ENCODE measurements around the gene CPT1A.

The CPT1A gene

DNA sequence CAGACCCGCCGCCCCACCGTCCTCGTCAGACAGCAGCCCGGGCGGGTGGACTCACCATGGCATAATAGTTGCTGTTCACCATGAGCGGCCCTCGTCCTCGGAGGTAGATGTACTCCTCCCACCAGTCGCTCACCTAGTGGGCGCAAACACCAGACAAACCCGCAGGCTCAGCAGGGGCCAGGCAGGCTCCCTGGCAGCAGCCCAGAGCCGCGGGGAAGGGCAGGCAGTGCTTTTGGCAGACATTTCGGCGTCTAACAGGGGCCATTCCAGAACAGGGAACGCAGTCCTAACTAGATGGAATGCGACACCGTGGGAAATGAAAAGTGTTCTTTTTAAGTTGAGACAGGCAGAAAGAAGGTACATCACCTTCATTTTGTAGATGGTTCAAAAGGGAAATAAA lies 44.9 kb downstream of the CPT1A start:
- peak; percentile 12 for DNase-seq (ENCODE audit: low spot score)

DNA sequence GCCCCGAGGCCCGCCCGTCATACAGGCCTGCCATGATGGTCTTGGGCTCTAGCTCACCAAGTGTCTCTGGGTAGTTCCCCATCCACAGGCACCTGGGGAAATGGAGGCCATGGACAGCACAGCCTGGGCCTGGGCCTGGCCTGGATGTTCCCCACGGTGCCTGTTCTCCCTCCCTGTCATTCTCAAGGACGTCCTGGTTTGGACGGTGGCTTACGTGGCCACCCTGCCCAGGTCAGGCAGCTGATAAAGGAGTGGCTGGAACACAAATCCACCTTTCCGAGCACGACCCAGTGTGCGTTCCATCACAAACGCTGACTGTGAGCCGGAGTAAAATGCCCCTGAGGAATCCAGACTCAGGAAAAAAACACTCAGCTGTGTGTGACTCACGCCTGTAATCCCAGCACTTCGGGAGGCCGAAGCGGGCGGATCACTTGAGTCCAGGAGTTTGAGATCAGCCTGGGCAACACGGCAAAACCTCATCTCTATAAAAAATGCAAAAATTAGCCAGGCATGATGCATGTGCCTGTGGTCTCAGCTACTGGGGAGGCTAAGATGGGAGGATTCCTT lies 49.2 kb downstream of the CPT1A start:
- no peak for DNase-seq (ENCODE audit: low spot score)

DNA sequence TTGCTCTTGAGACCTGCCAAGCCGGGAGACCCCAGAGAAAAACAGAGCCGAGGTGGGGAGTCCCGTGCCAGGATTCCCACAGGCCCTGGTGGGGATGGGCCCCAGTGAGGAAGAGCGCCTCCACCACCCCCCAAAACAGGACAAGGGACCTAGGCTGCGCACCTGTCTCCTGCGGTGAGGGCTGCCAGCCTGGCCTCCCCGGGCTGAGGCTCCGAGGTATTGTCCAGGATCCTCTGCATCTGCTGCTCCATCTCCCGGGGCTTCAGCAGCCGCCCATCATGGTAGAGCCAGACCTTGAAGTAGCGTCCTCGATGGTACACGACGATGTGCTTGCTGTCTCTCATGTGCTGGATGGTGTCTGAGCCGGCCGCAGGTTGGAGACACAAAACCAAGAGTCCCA lies 57.1 kb downstream of the CPT1A start:
- no peak for DNase-seq (ENCODE audit: low spot score)

DNA sequence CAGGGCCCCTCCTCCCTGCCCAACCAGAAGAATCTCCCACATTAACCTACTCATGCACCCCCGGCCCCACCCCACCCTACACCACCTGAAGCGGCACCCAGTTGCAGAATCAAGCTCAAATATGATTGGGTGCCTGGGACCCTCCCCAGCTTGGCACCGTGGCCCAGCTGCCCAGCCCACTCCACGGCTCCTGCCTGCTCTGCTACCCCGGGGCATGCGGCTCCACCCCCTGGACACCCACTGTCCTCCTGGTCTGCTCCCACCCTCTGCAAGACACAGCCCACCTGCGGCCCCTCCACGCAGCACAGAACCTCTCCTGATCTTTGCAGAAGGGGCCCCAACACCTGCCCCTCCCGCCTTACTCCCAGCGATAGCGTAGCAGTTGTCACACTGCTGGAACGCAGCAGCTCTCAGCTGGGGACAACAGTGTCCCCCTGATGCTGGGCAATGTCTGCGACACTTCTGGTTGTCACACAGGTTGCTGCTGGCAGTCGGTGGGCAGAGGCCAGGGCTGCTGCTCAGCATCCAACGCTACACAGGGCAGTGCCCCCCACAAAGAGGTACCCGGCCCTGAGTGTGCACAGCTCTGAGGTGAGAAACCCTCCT lies 58.4 kb downstream of the CPT1A start:
- DNase-seq (ENCODE audit: low spot score), result no peak

DNA sequence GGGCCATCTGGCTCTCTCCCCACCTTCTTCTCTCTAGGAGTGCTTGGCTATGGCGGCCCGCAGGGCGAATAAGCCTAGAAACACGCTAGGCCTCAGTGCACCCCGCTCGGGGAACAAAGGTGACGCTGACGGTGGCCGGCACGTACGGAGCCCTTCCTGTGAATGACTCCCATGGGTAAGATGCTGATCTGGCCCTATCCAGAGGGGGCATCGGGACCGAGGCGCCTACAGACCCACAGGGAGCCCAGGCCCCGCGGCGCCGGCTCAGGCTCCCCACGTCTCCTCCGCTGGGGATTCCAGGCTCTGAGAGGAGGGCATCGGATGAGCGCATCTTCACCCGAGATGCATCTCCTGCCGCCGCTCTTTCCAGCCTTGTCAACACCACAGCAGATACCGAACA lies 59.0 kb downstream of the CPT1A start:
- DNase-seq (ENCODE audit: low spot score), result no peak

DNA sequence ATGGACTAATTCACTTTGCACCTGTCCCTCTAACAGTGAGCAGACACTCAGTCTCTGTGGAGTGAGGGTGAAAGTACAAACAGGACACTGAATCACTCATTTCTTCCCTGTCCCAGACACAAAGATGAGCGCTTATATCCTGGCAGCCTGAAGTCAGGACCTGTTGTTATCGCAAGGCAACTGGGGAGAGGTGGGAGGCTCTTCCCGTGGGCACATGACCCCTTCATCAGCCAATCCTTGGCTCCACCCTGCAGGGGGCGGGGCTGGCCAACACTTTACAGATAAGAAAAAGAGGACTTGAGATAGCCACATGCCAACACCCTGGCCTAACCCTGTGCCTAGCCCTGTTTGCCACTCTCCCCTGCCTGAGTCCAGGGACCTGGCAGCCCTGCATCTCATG lies 60.9 kb downstream of the CPT1A start:
- DNase-seq (ENCODE audit: low spot score), result no peak

DNA sequence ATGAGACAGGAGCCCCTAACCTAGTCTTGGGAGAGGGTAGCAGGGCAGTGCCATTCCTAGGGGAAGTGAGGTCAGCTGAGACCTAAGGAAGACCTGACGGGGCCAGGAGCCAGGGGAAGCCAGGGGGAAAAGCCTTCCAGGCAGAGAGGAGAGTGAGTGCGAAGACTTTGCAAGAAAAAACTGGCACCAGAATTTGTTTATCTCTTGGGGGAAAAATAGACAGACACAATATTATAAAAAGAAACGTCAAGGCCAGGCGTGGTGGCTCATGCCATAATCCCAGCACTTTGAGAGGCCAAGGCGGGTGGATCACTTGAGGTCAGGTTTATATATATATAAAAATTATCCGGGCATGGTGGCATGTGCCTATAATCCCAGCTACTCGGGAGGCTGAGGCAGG lies 63.5 kb downstream of the CPT1A start:
- no peak for DNase-seq (ENCODE audit: low spot score)

DNA sequence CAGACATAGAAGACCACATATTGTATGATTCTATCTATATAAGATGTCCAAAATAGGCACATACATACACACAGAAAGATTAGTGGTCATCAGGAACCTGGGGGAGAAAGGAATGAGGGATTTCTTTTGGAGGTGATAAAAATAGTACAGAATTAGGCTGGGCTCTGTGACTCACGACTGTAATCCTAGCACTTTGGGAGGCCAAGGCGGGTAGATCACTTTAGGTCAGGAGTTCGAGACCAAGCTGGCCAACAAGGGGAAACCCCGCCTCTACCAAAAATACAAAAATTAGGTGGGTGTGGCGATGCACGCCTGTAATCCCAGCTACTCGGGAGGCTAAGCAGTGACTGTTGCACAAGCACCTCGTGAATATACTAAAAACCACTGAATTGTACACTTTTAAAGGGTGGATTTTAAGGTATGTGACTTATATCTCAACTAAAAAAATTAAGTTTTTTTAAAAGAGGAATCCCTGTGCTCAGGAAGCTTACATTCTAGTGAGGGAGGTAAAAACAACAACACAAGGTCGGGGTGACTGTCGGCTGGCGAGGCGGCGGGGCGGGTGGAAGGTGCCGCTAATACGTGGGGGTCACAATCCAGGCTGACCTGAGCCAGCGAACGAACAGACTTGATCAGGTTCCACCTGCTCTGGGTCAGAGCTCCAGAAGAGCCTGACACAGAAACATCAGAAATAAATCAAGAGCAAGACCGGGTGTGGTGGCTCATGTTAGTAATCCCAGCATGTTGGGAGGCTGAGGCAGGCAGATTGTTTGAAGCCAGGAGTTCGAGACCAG lies 65.1 kb downstream of the CPT1A start:
- no peak for DNase-seq (ENCODE audit: low spot score)

DNA sequence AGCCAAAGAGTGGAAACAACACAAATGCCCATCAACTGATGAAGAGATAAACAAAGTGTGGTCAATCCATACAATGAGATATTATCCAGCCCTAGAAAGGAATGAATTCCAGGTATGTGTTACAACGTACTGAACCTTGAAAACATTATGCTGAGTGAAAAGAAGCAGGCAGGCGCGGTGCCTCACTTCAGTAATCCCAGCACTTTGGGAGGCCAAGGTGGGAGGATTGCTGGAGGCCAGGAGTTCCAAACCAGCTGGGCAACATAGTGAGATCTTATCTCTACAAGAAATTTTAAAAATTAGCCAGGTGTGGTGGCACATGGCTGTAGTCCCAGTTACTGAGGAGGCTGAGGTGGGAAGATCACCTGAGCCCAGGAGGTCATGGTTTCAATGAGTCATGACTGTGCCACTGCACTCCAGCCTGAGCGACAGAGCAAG lies 65.7 kb downstream of the CPT1A start:
- DNase-seq (ENCODE audit: low spot score), result no peak

DNA sequence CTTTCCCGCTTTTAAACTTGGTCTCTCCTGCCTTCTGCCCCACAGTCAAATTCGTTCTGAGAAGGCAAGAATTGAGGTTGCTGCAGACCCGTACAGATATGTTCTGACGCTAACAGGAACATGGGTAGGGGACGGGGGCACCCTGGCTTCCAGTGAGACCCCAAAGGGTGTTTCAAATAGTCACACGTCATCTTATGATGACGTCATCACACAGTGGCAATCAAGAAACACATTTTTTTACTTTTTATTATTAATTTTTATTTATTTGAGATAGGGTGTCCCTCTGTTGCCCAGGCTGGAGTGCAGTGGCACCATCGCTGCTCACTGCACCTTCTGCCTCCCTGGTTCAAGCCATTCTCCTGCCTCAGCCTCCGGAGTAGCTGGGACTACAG lies 67.5 kb downstream of the CPT1A start:
- DNase-seq (ENCODE audit: low spot score), result no peak

DNA sequence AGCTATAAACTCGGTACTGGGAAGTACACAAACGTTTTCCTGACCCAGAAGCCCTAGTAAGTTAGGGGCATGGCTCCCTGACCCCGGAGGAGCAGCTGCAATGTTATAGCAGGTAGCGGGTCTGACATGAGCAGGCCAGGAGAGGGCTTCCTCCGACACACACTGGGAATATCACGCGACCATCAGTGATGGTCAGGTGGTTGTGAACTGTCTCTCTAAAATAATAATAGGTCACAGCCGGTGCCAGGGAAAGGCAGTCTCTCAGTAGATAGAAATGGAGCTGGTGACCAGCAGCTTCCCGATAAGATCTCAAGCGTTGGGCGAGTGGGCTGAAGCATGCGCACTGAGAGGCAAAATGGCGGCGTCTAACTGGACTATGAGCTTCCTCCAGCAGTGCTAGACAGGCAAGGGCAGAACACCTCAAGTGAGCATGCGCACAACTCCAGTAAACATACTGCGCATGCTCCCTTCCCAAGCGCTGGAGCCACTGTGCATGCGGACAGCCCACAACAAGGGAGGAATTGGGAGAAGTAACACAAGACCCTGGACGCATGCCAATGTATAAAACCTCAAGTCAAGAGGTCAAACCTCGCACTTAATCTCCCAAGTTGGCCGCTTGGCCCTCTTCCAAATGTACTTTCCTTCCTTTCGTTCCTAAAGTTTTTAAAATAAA lies 68.1 kb downstream of the CPT1A start:
- DNase-seq (ENCODE audit: low spot score), result no peak

DNA sequence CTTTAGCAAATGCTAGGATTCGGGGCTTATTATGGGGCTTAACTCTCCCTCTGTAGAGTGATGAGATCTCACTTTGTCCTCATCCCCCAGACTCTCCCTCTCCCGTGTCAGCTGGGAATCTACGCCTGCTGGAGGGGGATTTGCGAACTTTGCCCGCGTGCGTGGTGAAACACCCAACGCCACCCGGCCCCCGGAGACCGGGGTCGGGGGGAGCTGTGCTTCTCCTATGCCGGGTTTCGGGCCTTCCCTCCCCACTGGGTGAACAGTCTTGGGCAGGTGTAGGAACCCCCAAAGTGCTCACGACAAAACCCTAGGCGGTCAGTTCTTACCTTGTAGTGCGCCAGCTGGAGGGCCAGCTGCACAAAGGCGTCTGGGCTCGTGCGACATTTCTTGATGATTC lies 68.8 kb downstream of the CPT1A start:
- no peak for DNase-seq (ENCODE audit: low spot score)

DNA sequence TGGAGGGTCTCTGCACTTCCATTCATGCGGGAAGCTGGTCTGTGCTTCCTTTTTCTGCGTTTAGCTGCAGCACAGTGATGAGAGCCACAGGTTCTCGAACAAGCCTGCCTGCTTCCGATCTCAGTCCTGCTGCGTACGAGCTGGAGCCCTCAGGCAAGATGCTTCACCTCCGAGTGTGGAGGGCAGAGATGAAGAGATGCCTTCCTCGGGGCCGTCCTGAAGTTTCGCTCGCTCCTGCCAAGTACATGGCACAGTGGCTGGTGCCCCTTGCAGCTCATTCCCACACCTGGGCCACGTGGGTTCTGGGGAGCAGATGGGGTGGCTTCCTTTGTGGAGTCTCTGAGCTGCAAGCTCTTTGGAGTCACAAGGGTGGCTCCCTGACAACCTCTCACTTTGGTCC lies 70.9 kb downstream of the CPT1A start:
- DNase-seq (ENCODE audit: low spot score), result no peak

DNA sequence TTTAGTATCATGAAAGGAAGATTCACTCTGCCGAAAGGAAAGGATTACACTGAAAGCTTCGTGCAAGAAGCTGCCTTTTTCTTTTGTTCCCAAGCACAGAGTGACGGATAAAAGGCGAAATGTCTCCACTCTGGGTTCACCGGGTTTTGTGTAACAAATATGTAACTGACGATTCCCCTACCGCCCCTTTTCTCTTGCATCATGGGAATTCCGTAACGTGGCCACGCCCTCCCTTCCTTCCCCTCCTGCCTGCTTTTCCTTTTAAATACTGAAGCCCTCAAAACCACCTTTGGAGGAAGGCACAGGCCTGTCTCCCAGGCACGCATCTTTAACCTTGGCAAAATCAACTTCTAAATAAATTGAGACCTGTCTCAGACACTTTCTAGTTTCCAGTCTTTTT lies 74.0 kb downstream of the CPT1A start:
- no peak for DNase-seq (ENCODE audit: low spot score)

DNA sequence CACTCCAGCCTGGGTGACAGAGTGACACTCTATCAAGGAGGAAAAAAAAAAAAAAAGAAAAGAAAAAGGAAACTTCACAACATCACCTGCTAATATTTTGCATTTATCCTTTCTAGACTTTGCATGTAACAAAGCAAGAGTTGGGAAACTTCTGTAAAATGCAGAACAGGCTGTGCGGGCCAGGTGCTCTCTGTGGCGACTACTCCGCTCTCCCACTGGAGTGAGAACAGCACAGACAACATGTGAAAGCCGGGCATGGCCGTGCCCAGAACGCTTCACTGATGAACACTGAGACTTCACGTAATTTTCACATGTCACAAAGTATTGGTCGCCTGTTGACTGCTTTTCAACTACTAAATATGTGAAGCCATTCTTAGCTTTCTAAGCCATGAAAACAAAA lies 74.9 kb downstream of the CPT1A start:
- no peak for DNase-seq (ENCODE audit: low spot score)

DNA sequence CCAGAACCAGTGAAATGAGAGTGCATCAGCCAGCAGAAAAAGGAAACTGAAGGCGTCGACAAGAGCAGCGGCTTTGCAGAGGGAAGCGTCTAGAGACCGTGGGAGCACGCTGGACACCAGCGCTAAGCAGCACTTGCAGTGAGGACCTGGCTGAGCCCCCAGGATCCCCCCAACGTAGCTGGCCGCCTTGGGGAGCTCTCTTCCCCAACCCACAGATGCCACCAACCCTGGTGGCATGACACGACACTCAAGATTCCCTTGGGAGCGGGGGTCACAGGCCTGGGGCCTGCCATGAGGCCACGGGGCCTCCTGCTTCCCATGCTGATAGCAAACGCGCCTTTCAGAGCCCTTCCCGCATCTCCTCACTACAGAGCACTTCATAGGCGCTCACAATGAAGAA lies 77.0 kb downstream of the CPT1A start:
- DNase-seq (ENCODE audit: low spot score), result no peak

DNA sequence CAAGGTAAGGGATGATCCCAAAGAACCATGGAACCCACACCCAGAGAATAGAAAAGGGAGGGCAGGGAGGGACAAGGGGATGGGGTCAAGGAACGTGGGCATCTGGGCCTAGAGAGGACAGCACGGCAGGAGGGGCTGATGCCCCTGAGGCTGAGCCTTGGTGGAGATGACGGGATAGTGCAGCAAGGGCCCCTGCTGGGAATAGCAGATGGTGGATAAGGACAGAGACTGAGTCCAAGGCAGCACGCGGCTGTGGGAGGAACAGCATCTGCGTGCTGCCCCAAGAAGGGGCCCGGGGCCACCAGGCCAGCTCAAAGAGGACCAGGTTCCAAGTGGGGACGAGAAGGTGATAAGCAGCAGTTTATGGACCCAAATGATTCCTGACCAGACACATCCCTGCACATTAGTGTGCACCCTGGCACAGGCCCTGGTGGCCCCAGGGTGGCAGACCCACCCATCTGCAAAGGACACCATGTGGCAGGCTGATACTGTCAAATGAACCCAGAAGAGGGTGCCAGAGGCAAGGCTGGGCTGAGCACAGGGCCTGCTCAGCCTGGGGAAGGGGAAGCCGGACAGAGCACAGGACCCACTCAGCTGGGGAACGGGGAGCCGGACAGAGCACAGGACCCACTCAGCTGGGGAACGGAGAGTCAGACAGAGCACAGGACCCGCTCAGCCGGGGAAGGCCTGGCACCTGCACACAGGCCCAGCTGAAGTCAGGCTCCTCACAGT lies 77.6 kb downstream of the CPT1A start:
- DNase-seq (ENCODE audit: low spot score), result no peak

DNA sequence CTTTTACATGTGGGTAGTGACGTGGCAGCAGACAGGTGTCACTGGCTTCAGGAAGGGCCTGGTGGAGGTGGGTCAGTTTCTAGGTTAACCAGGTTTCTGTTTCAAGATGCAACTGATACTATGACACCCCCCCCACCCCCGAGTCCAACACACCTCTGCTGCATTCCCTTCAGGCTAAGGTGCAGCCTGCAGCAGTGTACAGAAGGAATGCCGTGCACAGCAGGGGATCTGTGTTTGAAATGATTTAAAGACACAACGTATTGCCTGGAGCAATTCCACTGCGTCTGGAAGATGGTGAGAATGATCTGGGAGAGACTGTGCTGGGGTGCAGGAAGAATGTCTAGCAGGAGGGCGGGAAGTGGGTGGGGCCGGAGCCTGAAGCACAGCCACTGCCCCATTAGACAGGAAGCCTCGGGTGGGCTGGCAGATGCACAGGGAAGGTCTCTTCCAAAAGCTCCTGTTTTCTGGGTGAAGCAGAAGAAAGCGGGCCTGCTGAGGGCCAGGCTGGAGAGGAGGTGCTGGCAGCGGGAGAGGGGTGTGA lies 78.5 kb downstream of the CPT1A start:
- DNase-seq (ENCODE audit: low spot score), result no peak

DNA sequence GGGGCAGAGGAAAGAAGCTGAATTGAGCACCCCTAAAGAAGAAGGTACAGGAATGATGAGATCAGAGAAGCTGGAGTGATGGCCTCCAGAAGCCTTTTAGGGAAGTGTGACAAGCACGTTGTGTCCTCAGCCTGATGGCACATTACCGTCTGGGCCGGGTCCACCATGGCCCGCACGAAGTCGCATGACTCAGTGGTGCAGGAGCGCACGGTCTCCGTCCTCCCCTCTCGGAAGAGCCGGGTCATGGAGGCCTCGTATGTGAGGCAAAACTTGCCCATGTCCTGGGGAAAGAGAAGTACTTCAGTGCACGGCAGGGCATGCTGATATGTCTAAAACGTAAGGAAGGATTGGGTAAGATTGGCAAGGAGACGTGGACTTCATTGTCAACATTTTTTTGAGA lies 79.2 kb downstream of the CPT1A start:
- DNase-seq (ENCODE audit: low spot score), result no peak

DNA sequence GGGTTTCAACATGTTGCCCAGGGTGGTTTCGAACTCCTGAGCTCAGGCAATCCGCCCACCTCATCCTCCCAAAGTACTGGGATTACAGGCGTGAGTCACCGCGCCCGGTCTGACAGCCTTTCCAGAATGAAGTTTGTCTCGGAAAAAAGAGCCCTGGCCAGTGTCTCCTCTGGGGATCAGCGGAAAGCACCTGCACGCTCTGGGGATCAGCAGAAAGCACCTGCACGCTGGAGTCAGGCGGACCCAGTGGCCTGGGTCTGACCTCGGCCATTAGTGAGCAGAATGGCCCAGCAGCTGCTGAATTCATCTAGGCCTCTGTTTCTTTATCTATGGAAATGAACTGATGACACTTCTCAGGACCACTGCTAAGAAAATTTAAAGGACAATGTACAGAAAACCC lies 79.9 kb downstream of the CPT1A start:
- DNase-seq (ENCODE audit: low spot score), result no peak

DNA sequence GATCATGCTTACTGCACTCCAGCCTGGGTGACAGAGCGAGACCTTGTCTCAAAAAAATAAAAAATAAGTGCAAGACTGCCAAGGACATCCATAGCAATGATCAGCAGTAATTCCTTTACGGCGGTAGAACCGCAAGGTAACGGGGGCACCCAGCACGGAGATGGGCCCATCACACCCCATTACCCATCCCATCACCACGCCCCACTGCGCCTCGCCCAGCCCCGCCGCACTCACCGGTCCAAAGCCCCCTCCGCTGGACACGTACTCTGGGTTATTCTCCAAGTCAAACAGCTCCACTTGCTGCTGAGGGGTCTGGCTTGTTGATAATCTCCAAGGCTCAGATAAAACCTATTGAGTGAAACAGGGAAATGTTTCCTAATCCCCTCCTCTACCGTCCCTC lies 81.7 kb downstream of the CPT1A start:
- DNase-seq (ENCODE audit: low spot score), result no peak

DNA sequence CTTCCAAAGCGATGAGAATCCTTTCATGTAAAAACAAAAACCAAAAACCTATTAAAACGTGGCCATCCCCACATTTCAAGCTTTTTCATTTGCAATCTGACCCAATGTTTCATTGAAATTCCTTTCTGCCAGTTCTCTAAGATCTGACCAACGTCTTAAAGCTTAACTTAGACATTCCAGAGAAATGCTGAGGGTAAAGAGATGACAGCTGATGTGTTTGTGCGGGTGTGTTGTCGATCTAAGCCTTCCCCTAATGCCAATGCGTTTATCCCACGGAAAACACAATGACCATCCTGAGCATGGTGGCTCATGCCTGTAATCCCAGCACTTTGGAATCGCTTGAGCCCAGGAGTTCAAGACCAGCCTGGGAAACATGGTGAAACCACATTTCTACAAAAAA lies 84.0 kb downstream of the CPT1A start:
- DNase-seq (ENCODE audit: low spot score), result no peak

Data from cerebellar cortex (tissue), 1 donor.